Activated T-cell treated with anti-CD3 and anti-CD28 coated beads, Interleukin-2, amount 50 U/mL, for 48 hours (primary cell): ENCODE results near the gene RAB5B.

Experiments used
- DNase-seq, 2 experiments: peaks; one replicate each; pipeline ENCODE4 v3.0.0-alpha.2; 2020

RAB5B gene

DNA sequence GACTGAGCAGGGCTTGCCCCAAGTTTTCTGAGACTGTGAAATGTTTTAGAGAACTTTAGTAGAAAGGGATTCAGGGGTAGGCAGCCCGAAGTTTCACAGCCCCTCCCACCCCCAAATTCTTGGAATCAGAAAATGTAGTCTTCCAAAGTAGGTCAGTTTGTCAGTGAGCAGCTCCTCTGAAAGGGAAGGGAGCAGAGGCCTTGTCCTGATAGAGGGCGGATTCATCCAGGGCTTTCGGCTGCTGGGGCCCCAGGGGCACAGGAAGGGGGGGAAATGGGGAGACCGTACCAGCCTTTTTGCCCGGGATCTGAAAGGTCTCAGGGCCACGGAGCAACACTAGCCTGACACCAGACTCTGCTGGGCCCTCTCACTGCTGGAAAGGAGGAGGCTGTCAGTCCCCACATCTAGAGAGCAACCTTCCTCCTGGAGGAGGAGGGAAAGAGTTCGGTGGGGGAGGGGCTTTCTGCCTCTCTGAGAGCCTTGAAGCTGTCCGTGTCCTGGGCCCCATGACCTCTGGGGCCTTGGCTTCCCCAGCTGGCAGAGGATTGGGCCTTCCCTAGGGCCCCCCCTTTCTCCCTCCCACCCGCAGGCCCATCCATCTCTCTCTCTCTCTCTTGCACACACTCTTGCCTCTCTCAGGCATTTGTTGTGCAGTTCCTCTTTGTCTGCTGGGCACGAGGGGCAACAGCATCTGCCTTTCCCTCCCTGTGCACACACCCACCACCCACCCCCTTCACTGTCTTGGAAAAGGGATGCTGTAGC is 46.7 kb downstream of the RAB5B start, which contains the start of gene IKZF4:
Gene IKZF4, plus strand, starts transcription at position 621 of the 762 bp plus-strand sequence. CDS start 451 bp downstream, outside the sequence.
- peak; percentile 39 to 50 for DNase-seq

DNA sequence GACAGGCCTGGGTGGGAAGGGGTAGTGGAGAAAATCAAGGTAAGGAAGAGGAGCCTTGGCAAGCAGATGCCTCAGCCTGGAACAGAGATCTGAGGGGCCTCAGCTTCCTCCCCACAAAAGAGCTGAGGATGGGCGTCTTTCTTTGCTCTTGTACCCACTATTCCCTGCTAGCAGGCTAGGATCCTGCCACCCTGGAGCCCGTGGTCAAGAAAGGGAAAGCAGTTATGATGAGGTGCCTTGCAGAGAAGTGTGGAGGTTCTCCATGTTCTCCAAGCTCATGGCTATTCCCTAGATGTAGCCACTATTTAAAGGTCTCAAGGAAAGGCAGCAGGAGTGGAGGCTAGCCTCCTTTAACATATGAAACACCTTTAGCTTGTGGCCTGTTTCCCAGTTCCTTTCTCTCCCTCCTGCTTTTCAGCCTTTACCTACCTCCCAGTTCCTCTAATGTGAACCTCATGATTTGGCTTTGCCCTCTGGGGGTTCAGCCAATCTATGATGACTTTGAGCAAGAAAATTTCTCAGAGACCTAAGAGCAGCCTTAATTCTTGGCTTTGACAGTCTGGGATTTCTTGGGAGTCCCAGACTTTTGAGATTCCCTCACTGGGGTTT is 48.1 kb downstream of the RAB5B start:
- no peak for DNase-seq

DNA sequence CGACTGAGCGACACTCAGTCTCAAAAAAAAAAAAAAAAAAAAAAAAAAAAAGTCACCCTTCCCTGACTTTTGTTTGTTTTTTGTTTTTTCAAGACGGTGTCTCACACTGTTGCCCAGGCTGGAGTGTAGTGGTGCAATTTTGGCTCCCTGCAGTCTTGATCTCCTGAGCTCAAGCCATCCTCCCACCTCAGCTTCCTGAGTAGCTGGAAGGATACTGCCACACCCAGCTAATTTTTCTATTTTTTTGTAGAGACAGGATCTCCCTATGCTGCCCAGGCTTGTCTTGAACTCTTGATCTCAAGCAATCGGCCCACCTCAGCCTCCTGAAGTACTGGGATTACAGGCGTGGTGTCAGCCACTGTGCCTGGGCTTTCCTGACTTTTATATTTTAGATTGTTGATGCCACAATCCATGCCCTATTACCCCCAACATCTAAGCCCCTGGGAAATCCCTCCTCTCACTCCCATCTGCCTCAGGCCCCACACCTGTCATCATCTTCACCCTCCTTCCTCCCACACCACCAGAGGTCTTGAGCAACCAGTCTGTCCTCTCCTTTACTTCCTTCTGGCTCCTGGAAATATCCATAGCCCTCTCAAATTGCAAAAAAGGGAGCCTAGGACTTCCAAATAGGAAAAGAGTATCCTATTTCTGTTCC is 54.8 kb downstream of the RAB5B start:
- DNase-seq: no peak

DNA sequence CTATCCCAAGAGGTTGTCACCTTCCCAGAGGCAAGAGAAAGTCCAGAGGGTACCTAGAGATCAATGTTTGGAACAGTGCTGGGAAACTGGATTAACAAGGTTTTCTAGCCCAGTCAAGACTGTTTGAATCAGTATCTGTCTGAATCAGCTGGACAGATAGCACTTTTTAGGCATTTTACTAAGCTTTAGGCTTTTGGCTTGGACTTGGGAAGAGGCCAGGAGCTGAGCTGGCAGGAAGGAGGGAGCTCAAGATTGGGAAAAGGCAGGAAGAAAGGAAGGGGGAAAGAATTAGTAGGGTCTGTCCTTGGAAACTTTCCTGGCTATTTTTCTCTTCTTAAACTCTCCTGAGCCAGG is 55.3 kb downstream of the RAB5B start:
- DNase-seq: no peak

DNA sequence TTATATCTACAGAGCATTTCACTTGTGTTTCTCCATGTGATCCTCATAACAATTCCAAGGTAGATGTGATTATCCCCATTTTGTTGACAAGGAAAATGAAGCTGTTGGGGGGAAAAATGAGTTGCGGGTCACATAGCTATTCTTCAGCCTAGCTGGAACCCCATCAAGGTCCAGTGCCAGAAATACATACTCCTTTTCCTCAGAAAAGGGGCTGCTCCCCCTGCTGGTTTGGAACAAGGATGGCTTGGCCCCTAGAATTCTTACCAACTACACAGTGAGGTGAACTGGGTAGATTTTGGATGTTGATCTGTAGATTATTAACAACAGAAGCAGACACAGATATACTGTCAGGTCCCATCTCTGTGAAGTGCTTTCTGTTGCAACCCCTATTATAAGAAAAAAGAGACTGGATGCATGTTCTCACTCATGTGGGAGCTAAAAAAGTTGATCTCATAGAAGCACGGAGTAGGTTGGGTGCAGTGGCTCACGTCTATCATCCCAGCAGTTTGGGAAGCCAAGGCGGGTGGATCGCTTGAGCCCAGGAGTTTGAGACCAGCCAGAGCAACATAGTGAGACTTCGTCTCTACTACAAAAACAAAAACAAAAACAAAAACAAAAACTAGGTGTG is 55.9 kb downstream of the RAB5B start:
- DNase-seq: peak in 1 of 2 experiments; percentile 54

DNA sequence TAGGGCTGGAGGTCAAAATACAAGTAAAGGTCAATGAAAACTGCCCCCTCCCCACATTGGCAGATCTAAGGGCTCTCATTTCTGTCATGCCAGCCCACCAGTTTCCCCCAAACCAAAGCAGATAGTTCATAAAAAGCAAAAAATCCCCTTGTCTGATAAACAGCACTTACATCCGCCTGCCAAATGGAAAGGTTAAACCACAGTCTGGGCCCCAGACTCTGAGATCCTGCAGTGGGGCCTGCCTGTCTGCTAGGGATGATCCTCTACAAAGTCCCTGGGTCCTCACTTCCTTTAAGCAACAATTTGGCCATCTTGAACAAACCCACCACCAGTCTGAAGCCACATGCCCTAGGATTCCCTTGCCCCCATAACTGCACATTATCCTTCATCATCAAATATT is 58.1 kb downstream of the RAB5B start:
- peak in 1 of 2 experiments; percentile 42 for DNase-seq

DNA sequence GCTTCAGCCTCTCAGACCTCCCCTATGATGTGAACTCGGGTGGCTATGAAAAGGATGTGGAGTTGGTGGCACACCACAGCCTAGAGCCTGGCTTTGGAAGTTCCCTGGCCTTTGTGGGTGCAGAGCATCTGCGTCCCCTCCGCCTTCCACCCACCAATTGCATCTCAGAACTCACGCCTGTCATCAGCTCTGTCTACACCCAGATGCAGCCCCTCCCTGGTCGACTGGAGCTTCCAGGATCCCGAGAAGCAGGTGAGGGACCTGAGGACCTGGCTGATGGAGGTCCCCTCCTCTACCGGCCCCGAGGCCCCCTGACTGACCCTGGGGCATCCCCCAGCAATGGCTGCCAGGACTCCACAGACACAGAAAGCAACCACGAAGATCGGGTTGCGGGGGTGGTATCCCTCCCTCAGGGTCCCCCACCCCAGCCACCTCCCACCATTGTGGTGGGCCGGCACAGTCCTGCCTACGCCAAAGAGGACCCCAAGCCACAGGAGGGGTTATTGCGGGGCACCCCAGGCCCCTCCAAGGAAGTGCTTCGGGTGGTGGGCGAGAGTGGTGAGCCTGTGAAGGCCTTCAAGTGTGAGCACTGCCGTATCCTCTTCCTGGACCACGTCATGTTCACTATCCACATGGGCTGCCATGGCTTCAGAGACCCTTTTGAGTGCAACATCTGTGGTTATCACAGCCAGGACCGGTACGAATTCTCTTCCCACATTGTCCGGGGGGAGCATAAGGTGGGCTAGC is 60.9 kb downstream of the RAB5B start:
- peak; percentile 32 to 40 for DNase-seq

DNA sequence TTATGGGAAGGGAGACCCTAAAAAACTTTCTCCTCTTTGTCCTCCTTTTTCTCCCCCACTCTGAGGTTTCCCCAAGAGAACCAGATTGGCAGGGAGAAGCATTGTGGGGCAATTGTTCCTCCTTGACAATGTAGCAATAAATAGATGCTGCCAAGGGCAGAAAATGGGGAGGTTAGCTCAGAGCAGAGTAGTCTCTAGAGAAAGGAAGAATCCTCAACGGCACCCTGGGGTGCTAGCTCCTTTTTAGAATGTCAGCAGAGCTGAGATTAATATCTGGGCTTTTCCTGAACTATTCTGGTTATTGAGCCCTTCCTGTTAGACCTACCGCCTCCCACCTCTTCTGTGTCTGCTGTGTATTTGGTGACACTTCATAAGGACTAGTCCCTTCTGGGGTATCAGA is 63.3 kb downstream of the RAB5B start:
- DNase-seq: no peak

DNA sequence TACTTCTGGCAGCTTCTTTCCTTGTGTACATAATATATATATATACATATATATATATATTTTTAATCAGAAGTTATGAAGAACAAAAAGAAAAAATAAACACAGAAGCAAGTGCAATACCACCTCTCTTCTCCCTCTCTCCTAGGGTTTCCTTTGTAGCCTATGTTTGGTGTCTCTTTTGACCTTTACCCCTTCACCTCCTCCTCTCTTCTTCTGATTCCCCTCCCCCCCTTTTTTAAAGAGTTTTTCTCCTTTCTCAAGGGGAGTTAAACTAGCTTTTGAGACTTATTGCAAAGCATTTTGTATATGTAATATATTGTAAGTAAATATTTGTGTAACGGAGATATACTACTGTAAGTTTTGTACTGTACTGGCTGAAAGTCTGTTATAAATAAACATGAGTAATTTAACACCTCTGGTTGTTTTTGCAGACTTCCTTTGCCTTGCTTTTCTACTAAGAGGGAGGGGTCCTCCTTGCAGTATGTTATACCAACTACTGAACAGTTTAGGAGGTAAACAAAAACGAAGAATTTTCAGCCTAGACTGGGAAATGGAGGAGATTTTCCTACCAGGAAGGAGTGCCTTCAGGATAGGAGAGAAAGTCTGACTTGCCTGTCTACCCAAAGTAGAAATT is 64.3 kb downstream of the RAB5B start:
- DNase-seq: no peak

DNA sequence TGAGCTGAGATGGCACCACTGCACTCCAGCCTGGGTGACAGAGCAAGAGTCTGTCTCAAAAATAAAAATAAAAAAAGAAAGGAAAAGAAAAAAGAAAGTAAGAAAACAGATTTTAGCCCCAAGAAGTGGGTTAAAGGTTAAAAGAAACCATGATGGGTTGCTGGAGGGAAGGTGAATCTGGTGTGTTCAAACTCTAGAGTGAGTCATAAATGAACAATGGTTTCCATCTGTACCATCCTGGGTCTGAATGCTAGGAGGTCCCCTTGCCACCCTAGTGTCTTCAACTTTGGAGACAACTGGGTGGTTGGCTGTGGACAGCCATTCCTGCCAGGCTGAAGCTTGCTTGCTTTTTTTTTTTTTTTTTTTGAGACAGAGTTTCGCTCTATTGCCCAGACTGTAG is 66.3 kb downstream of the RAB5B start:
- DNase-seq: peak in 1 of 2 experiments; percentile 37

DNA sequence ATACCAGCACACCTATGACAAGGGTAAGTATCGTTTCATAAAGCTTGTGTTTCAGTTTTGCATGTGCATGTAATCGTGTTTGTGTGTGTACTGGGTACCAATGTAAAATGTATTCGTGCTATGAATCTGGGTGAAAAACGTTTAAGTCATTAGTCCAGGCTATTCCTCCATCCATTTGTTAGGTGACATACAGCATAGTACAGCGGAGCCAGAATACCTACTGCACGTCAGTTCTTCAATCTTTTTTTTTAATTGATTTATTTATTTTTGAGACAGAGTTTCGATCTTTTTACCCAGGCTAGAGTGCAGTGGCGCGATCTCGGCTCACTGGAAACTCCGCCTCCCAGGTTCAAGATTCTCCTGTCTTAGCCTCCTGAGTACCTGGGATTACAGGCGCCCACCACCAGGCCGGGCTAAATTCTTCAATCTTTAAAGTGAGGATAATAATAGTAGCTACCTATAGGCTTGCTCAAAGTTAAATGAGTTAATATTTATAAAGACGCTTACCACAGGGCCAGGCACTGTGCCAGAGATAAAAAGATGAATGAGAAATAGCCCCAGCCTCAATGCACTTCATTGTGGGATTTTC is 67.2 kb downstream of the RAB5B start:
- DNase-seq: peak in 1 of 2 experiments; percentile 36

DNA sequence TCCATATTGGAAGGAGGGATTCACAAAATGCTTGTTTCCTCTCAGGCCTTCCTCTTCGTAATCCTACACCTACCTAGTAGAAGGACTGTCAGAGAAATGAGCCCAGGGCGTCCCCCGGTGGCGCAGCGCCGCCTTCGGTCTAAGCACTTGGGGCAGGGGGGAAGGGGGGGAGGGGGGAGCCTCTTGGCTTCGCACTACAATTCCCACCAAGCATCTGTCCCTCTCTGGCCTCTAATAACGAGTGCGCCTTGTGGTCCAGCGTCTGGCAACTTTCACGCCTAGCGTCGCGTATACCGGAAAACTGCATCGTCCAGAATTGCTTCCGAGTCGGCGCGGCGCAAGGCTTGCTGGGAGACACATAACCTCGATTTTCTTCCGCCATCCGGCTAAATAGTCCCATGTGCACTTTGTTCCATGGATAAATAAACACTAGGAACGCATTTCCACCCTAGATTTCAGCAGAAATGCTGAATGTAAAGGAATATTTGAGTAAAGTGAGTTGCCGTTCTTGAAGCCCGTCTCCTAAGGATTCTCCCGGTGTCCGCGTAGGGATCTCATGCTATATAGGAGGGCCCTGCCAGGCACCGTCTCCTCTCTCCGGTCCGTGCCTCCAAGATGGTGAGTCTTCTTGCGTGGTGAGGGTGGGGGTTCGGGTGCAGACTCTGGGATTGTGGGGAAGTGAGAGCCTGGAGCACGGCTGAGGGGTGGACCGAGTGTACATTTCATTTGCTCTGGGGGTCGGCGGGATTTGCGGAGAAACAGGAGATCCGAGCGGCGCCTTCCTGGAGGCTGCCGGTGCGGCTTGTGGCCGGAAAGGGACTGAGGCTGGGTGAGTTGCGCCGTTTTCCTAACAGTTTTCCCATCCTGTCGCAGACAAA is 67.9 kb downstream of the RAB5B start, which contains the start of gene RPS26:
Gene RPS26, plus strand, starts transcription at position 367 of the 878 bp plus-strand sequence. Its CDS starts 249 bp downstream, at position 616.
- peak; percentile 92 to 94 for DNase-seq

DNA sequence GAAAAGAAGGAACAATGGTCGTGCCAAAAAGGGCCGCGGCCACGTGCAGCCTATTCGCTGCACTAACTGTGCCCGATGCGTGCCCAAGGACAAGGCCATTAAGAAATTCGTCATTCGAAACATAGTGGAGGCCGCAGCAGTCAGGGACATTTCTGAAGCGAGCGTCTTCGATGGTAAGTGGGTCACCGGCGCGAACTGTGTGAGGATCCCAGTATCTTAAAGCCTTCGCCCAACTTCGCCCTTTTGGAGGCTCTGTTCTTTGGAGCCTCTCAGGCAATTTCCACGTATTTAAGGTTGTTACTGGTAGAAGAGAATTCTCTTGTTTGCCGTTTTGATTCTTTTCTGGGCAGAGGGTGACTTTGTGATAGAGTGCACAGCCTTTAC is 68.5 kb downstream of the RAB5B start:
- DNase-seq: peak in 1 of 2 experiments; percentile 32

DNA sequence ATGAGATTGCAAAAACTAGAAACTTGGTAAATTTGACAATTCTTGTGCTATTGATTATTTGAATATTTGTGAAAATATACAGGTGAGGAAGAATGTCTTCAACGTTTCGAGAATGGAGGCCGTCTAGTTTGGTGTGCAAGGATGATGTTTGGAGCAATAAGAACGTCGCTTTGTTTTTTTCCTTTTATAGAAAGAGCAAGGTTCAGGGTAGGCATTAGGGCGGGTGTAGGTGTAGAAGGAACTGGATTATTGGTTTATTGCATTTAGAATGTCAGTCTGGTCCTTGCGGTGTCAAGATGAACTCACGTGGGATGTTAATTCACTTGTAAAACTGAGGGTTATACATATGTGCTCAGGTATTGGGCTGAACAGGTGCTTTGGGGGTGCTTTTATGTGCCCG is 69.0 kb downstream of the RAB5B start:
- no peak for DNase-seq
